ENCODE results near the gene MAML2.

The MAML2 gene

DNA sequence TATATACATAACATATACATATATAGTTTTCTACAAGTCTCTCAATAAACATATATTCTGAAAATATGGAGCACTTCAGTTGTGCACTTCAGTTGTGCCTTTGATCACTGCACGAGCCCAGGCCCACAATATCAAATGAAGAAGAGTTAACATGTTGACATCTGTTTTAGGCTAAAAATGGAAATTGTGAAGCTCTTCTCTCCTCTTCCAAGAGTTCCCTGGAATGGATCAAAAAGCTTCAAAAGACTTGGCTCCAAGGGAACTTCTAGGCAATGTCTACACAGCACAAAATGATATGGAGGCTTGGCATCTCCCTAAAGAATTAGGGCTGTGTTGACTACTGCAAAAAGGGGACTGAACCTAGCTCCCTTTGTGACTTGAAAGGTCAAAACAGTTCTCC lies 36.9 kb downstream of the MAML2 start:
- DNase-seq (ENCODE audit: low read depth) = no peak
- TF ChIP-seq, protein P1, sequence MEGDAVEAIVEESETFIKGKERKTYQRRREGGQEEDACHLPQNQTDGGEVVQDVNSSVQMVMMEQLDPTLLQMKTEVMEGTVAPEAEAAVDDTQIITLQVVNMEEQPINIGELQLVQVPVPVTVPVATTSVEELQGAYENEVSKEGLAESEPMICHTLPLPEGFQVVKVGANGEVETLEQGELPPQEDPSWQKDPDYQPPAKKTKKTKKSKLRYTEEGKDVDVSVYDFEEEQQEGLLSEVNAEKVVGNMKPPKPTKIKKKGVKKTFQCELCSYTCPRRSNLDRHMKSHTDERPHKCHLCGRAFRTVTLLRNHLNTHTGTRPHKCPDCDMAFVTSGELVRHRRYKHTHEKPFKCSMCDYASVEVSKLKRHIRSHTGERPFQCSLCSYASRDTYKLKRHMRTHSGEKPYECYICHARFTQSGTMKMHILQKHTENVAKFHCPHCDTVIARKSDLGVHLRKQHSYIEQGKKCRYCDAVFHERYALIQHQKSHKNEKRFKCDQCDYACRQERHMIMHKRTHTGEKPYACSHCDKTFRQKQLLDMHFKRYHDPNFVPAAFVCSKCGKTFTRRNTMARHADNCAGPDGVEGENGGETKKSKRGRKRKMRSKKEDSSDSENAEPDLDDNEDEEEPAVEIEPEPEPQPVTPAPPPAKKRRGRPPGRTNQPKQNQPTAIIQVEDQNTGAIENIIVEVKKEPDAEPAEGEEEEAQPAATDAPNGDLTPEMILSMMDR (conservative IDR thresholded peaks at IDR 0.05; ENCODE audit: low read length) = no peak
- H3K4me3 ChIP-seq (ENCODE audit: low read length) = no peak overlapping the region; the same call in 1 of the 2 replicates

DNA sequence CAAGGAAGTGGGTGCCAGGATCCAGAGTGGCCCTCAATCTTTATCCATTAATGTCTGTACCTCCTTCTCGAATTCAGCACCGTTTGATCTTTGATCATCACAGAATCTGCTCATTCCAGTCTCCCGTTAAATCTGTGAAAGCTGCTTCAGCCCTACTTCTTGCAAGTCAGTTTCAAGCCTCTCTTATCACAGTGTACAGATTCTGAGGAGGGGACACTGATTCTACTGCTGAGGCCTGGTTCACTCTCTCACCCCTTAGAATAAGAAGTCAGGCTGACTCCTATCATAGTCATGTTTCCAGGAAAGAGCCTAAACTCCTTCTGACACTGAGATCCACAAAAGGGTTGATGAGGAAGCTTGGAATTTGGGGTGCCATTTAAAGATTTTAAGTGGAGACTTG lies 39.0 kb downstream of the MAML2 start:
- no peak for DNase-seq (ENCODE audit: low read depth)
- H3K4me3 ChIP-seq (ENCODE audit: low read length) = no peak overlapping the region

DNA sequence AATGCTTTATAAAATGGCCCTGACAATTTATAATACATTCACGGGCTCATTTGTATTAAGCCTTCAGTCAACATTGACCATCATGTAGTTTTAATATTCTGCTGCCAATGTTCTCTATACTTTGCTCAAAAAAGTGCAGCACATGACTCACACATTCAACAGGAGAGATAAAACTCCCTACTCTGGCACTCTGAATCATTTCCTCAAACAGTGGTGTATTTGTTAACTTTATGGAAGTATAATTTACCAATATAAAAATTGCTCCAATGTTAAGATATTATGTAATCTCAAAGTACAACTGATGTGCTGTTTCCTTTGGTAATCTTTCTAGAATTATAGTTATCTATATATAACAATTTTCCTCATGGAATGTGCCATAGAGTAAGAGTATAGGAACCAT lies 39.9 kb downstream of the MAML2 start:
- DNase-seq (ENCODE audit: low read depth) = peak; percentile 64
- no peak overlapping the region for H3K4me3 ChIP-seq (ENCODE audit: low read length)
- TF ChIP-seq, protein P1 (conservative IDR thresholded peaks at IDR 0.05; ENCODE audit: low read length) = no peak

More for the DNA sequence above, 39.0 kb downstream of the MAML2 start:
- TF ChIP-seq, protein P1 (conservative IDR thresholded peaks at IDR 0.05; ENCODE audit: low read length) = no peak

DNA sequence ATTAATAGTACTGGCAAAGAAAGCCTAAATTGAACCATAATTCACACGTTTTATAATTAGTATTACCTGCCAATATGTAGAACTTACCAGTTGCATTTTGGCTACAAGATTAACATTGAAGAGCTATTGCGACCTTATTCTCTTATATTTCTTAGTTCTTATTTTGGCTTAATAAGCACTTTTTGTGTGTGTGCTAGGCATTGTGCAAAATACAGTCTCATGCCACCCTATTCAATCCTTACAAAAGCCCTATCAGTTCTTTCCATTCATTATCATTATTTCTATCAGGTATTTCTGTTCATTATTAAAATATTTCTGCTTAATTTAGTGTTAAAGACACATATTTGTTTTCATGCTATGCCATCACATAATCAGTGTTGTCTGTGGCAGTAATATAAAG lies 41.2 kb downstream of the MAML2 start:
- no peak for DNase-seq (ENCODE audit: low read depth)
- TF ChIP-seq, protein P1 (conservative IDR thresholded peaks at IDR 0.05; ENCODE audit: low read length) = no peak

DNA sequence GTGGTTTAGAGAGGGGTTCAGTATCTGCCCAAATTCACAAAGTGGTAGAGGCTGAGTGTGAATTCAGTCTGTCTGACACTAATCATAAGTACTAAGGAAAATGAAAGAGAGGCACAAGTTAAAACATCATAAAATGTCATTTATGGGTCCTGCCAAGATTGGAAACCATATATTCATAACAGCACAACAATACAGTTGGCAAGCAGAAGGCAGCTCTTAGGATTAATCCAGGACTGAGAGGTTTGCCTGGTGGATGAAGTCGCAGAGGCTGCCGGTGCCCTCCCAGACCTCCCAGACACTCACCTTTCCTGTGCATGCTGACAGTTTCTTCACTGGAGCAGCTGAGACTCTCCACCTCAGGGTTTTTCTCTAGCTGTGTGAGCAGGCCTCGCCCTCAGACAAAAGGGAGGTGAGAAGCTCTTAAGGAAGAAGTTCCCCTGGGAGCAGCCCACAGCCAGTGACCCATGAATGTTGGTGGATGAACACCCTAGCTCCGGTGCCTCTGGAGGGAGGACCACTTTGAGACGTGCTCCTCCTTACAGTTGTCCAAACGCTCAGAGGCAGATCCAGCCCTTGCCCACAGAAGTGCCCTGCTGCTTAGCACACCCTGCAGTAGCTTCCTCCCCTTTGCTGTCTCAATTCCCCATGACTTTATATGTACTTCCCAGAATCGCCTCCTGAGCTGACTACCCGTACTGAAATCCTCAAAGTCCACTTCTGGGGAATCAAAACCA lies 43.7 kb downstream of the MAML2 start:
- TF ChIP-seq, protein P1 (conservative IDR thresholded peaks at IDR 0.05; ENCODE audit: low read length) = no peak
- no peak overlapping the region for H3K4me3 ChIP-seq (ENCODE audit: low read length)
- no peak for DNase-seq (ENCODE audit: low read depth)

More for the DNA sequence above, 41.2 kb downstream of the MAML2 start:
- no peak overlapping the region for H3K4me3 ChIP-seq (ENCODE audit: low read length)

DNA sequence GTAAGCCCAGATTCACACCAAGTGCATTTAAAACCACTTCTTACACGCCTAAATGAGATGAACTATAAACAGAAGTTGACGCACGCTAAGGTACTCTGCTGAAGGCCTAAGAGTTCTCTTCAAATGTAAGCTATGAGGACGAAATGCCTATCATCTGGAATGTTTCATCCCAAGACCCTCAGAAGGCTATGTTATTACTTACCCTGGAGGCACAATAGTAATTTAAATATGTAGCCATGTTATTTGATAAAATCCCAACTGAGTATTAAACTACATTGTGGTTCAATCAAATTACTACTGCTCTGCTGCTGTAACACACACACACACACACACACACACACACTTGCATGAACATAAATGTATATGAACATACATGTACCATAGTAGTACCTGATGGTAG lies 47.6 kb downstream of the MAML2 start:
- DNase-seq (ENCODE audit: low read depth) = no peak
- TF ChIP-seq, protein P1 (conservative IDR thresholded peaks at IDR 0.05; ENCODE audit: low read length) = no peak

DNA sequence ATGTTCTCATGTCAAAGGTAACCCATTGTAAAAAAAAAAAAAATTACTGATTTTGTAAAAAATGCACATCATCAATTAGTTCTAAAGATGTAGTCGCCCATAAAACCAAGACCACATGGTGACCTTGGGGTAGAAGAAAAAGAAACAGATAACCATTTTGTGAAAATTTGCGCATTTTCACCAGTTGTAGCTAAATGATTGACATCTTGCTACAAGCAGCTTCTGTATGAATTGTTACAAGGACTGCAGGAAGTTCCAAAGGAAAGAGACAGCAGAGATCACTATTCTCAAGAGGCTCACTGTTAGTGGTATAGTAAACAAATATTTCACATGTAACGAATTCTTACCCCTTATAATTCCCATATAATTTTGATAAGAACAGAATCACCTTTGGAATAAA lies 48.7 kb downstream of the MAML2 start:
- TF ChIP-seq, protein P1 (conservative IDR thresholded peaks at IDR 0.05; ENCODE audit: low read length) = no peak
- DNase-seq (ENCODE audit: low read depth) = no peak
- no peak overlapping the region for H3K4me3 ChIP-seq (ENCODE audit: low read length)

More for the DNA sequence above, 47.6 kb downstream of the MAML2 start:
- no peak overlapping the region for H3K4me3 ChIP-seq (ENCODE audit: low read length)

Data from AG10803 (cell line).